Measurements from ENCODE around the gene VAV3. TPM values are rescaled to one million over a fixed set of nuclear protein-coding genes. Genes with fewer than 3 reads are reported as not detected.

VAV3 gene
- total and polyA plus RNA-seq, 9 of the 15 experiments (the other 6 are each of a cell fraction or from before 2014, with no cell fraction given): not detected

DNA sequence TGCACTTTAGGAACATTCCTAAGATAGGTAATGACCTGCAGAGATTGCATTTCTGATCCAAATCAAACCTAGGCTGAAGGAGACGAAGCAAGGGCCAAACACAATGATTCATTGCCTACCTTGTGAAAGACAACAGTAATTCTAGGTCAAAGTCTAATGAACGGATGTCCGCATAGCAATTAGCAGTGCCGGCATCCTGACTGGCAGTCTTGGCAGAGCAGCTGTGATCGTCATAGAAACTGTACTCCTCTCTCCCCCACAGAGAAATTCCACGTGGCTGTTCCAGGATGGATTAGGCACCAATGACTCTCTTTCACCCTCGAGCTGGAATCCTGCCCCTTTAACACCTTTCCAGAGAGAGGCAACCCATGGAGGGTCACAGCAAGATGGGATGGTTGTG is 28.9 kb upstream of the VAV3 start (continued):
- TF ChIP-seq NR4A1 (CRISPR knock-in tag; IDR thresholded peaks at IDR 0.05): no peak
- TF ChIP-seq NR4A1 (tag; IDR thresholded peaks at IDR 0.05): no peak

DNA sequence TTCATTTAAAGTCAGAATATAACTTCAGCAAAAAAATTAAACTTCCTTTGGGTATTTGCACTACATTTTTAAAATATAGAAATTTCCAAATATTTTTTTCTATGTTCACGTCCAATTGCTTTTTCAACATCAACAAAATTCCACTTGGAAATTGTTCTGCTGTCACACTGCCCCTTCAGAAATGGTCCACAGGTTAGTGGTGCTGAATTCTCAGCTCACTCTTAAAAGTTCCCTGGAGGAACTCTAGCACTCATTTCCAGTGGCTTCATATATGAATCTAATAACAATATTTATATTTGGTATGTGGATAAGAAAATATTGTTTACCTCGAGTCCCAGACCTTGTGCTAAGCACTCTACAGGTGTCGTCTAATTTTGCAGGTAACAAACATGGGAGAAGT is 27.4 kb upstream of the VAV3 start:
- Histone ChIP-seq H3K9me3 (replicated peaks; ENCODE audit: control insufficient read depth, insufficient read depth, low read depth, low read length) (no peaks in the 10 kb centered on the region), H2AFZ (ENCODE audit: low read depth, low read length) (no peak overlapping the region), H4K20me1 (replicated peaks; ENCODE audit: control insufficient read depth, insufficient read depth, low read length) (no peaks in the 10 kb centered on the region), H3K27me3 (ENCODE audit: control insufficient read depth in 2 of 2, insufficient read depth in 2 of 2, low read length in 2 of 2) (peaks cover 0 to 6% of the 10 kb centered on the region in 2 experiments; a peak in 4 of 5 replicates), H3K27ac (ENCODE audit: extremely low read depth, low read depth, low read length) (no peak overlapping the region), H3K9me1 (ENCODE audit: control insufficient read depth, insufficient read depth, low read length) (no peaks in the 10 kb centered on the region), H3K4me1 (replicated peaks in 1 of 2; ENCODE audit: control insufficient read depth in 2 of 2, insufficient read depth in 2 of 2, low read length in 2 of 2) (no peaks in the 10 kb centered on the region), H3K4me2 (ENCODE audit: insufficient read depth, low read length) (no peak overlapping the region), H3K9ac (ENCODE audit: insufficient read depth in 1 of 2, low read depth in 2 of 2, low read length in 2 of 2) (no peak overlapping the region), H3K79me2 (ENCODE audit: control insufficient read depth, insufficient read depth, low read length) (no peaks in the 10 kb centered on the region), H3K4me3 (no peak overlapping the region), H3K36me3 (ENCODE audit: control insufficient read depth, insufficient read depth, low read length) (no peaks in the 10 kb centered on the region)
- DNase-seq (ENCODE audit: extremely low read depth in 1 of 4, low spot score in 3 of 4) (no peak), FAIRE-seq (no peak), ATAC-seq (no peak)
- TF ChIP-seq, protein P1, sequence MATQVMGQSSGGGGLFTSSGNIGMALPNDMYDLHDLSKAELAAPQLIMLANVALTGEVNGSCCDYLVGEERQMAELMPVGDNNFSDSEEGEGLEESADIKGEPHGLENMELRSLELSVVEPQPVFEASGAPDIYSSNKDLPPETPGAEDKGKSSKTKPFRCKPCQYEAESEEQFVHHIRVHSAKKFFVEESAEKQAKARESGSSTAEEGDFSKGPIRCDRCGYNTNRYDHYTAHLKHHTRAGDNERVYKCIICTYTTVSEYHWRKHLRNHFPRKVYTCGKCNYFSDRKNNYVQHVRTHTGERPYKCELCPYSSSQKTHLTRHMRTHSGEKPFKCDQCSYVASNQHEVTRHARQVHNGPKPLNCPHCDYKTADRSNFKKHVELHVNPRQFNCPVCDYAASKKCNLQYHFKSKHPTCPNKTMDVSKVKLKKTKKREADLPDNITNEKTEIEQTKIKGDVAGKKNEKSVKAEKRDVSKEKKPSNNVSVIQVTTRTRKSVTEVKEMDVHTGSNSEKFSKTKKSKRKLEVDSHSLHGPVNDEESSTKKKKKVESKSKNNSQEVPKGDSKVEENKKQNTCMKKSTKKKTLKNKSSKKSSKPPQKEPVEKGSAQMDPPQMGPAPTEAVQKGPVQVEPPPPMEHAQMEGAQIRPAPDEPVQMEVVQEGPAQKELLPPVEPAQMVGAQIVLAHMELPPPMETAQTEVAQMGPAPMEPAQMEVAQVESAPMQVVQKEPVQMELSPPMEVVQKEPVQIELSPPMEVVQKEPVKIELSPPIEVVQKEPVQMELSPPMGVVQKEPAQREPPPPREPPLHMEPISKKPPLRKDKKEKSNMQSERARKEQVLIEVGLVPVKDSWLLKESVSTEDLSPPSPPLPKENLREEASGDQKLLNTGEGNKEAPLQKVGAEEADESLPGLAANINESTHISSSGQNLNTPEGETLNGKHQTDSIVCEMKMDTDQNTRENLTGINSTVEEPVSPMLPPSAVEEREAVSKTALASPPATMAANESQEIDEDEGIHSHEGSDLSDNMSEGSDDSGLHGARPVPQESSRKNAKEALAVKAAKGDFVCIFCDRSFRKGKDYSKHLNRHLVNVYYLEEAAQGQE (IDR thresholded peaks at IDR 0.05; ENCODE audit: borderline replicate concordance): peak; percentile 65
- TF ChIP-seq, protein P1 (CRISPR knock-in tag; IDR thresholded peaks at IDR 0.05; ENCODE audit: low read depth): no peak
- no peak for TF ChIP-seq HSF4 (CRISPR knock-in tag; IDR thresholded peaks at IDR 0.05; ENCODE audit: borderline replicate concordance)
- TF ChIP-seq NFIX (CRISPR knock-in tag; IDR thresholded peaks at IDR 0.05; ENCODE audit: low read depth): no peak
- in situ Hi-C loops (cut with MboI) (no loop called here), intact Hi-C loops (cut with micrococcal nuclease) (no loop called here)
- ChIA-PET CTCF (ENCODE audit: low intra/inter-chr PET ratio) (no interaction called here), POLR2A (no interaction called here)
- no TSS peak for BruUV-seq (replicated peaks)
- 2% methylated on average over 3 of the region's 3 CpGs for WGBS (ENCODE audit: insufficient coverage, low coverage, missing lambda C conversion rate)
